Thoracic aorta (tissue), 2 donors: Measurements from ENCODE around the gene ZSCAN23. TPM values are rescaled to one million over a fixed set of nuclear protein-coding genes. Genes with fewer than 3 reads are reported as not detected.
"Not testable (repeated sequence)": the region's sequence is repeated elsewhere in the genome, so short reads cannot be mapped to it uniquely, and the experiment has no call there.

ENCODE experiments used
- ATAC-seq: fragments of 150-250 bp; one replicate; pipeline ENCODE4 v1.8.0; 2017; ENCODE audit warnings: low read depth; ENCODE audit not compliant: insufficient number of reproducible peaks, low FRiP score
- DNase-seq: peaks from one replicate; pipeline ENCODE4 v3.0.0-alpha.2; 2020; ENCODE audit warnings: low spot score
- H3K27ac ChIP-seq, 2 donors: fragments of 200-600 bp; sonication (generic); 1 replicate in 1 of 2; 2 replicates in 1 of 2; pipeline ENCODE4 v1.5.1; 2016; ENCODE audit warnings: mild to moderate bottlenecking in 2 of 2, moderate library complexity in 2 of 2
- H3K27me3 ChIP-seq: fragments of 200-600 bp; sonication (generic); replicated peaks from 2 replicates; pipeline ENCODE4 v1.6.0; 2016; ENCODE audit warnings: mild to moderate bottlenecking; ENCODE audit not compliant: insufficient read depth
- H3K36me3 ChIP-seq: fragments of 200-600 bp; sonication (generic); one replicate; pipeline ENCODE4 v1.5.1; 2016
- H3K4me1 ChIP-seq, 2 donors: fragments of 200-600 bp; sonication (generic); 1 replicate in 1 of 2; 2 replicates in 1 of 2; pipeline versions ENCODE4 v1.5.1 to v1.6.0; 2016; ENCODE audit warnings: low read depth in 2 of 2, mild to moderate bottlenecking in 1 of 2; ENCODE audit not compliant: control insufficient read depth in 1 of 2
- H3K4me3 ChIP-seq: fragments of 200-600 bp; sonication (generic); 2 replicates; pipeline ENCODE4 v1.5.1; 2016; ENCODE audit warnings: mild to moderate bottlenecking
- H3K9me3 ChIP-seq: fragments of 200-600 bp; sonication (generic); 2 replicates; pipeline ENCODE4 v1.5.1; 2016
- total RNA-seq, 2 donors: library from RNA; depleted of rRNA; stranded (reverse); fragments of >200 nt; gene quantifications; one replicate each; pipeline versions ENCODE4 v1.1.0 to v1.2.3, GENCODE V29; 2016
- TF ChIP-seq, protein P1 (sequence below): fragments of 200-600 bp; sonication (generic); IDR thresholded peaks from one replicate; pipeline ENCODE4 v1.5.1; 2019; ENCODE audit warnings: antibody characterized with exemption

The ZSCAN23 gene
- total RNA-seq, 2 donors from 2014 or later: 1.6 to 1.9 TPM

DNA sequence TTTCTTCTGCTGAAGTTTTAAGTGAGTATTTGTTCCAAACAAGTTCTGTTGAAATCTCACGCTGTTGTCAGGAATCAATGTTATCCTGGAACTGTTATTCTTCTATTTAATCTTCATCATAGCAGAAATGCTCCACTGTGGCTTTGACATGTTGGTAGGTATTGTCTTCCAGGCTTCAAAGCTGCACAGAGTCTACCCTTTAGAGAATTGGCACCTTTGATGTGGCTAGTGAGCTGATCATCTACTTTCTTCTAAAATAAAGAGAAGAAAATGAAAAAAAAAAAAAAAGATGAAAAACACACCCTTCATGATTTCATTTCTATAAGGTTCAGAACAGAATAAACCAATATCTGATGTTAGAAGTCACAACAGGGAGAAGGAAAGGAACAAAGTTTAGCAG, 5.8 kb upstream of the ZSCAN23 start:
- TF ChIP-seq, protein P1, sequence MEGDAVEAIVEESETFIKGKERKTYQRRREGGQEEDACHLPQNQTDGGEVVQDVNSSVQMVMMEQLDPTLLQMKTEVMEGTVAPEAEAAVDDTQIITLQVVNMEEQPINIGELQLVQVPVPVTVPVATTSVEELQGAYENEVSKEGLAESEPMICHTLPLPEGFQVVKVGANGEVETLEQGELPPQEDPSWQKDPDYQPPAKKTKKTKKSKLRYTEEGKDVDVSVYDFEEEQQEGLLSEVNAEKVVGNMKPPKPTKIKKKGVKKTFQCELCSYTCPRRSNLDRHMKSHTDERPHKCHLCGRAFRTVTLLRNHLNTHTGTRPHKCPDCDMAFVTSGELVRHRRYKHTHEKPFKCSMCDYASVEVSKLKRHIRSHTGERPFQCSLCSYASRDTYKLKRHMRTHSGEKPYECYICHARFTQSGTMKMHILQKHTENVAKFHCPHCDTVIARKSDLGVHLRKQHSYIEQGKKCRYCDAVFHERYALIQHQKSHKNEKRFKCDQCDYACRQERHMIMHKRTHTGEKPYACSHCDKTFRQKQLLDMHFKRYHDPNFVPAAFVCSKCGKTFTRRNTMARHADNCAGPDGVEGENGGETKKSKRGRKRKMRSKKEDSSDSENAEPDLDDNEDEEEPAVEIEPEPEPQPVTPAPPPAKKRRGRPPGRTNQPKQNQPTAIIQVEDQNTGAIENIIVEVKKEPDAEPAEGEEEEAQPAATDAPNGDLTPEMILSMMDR: no peak
- ATAC-seq (no peak), DNase-seq (no peak)
- Histone ChIP-seq H3K4me3 (no peak overlapping the region), H3K27me3 (no peaks in the 10 kb centered on the region), H3K36me3 (no peaks in the 10 kb centered on the region), H3K9me3 (no peaks in the 10 kb centered on the region), H3K4me1 (no peaks in the 10 kb centered on the region), H3K27ac (no peak overlapping the region)

DNA sequence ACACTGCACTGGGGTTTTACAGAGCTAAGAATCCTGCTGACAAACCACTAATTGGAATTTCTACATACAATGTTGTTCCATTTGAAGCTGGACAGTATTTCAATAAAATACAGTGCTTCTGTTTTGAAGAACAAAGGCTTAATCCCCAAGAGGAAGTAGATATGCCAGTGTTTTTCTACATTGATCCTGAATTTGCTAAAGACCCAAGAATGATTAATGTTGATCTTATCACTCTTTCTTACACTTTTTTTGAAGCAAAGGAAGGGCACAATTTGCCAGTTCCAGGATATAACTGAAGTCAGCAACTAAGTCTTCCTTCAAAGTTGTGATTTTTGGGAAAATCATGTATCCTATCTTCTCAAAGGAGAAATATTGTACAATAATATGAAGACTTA, 4.2 kb upstream of the ZSCAN23 start:
- H3K36me3 ChIP-seq, H3K4me3 ChIP-seq, ATAC-seq, H3K27ac ChIP-seq, H3K9me3 ChIP-seq, H3K27me3 ChIP-seq, DNase-seq, H3K4me1 ChIP-seq: not testable (repeated sequence)

- no peaks in the 10 kb centered on the region for H3K36me3 ChIP-seq
- no peak overlapping the region for H3K27ac ChIP-seq
- ATAC-seq: no peak
- peak overlapping the region; percentile 34 for H3K4me3 ChIP-seq
- H3K9me3 ChIP-seq: no peaks in the 10 kb centered on the region
- TF ChIP-seq, protein P1: no peak
- no peaks in the 10 kb centered on the region for H3K27me3 ChIP-seq
- no peaks in the 10 kb centered on the region for H3K4me1 ChIP-seq
- no peak for DNase-seq
Measured at GRCh38 chr6:28446818-28447511, 3.7 kb upstream of the ZSCAN23 start.

DNA sequence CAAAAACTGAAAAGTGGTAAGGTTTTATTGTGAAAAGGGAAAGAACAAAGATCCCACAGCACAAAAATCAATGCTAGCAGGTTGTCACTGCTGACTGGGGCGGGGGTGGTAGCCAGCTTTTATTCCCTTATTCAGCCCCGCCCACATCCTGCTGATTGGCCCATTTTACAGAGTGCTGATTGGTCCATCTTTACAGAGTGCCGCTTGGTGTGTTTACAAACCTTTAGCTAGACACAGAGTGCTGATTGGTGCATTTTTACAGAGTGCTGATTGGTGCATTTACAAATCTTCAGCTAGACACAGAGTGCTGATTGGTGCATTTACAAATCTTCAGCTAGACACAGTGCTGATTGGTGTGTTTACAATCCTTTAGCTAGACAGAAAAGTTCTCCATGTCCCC, 1.5 kb upstream of the ZSCAN23 start:
- not testable (repeated sequence) for DNase-seq, H3K4me3 ChIP-seq, H3K27me3 ChIP-seq, H3K36me3 ChIP-seq, H3K4me1 ChIP-seq, ATAC-seq, H3K9me3 ChIP-seq, H3K27ac ChIP-seq

GRCh38 chr6:28442586-28442985, 705 bp downstream of the ZSCAN23 start:
- no peaks in the 10 kb centered on the region for H3K27me3 ChIP-seq
- H3K4me3 ChIP-seq: peak overlapping the region; percentile 80
- ATAC-seq: no peak
- TF ChIP-seq, protein P1: no peak
- no peaks in the 10 kb centered on the region for H3K9me3 ChIP-seq
- no peaks in the 10 kb centered on the region for H3K4me1 ChIP-seq
- H3K27ac ChIP-seq: no peak overlapping the region
- no peak for DNase-seq
- no peaks in the 10 kb centered on the region for H3K36me3 ChIP-seq

DNA sequence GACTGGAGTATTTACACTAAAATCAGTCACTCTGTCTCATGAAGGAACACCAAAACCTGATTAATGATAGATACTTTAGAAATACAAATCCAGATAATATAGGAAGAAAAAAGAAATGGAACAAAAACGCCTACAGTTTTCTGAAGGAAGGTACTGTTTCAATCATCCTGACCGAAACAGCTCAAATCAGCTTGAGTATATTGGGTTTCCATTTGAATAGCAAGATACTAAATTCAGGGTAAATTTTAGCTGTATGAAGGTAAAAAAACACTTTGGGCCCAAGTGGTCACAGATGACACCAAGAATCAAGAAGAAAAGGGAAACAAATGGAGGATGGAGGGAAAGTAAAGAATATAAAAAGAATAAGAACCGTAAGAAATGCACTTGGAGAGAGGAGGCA, 6.9 kb downstream of the ZSCAN23 start:
- Histone ChIP-seq H3K27me3 (no peaks in the 10 kb centered on the region), H3K4me1 (no peaks in the 10 kb centered on the region), H3K27ac (no peak overlapping the region), H3K4me3 (no peak overlapping the region), H3K9me3 (no peaks in the 10 kb centered on the region), H3K36me3 (no peaks in the 10 kb centered on the region)
- TF ChIP-seq, protein P1: no peak
- DNase-seq (no peak), ATAC-seq (no peak)
